UCSD-AML1 (cell line): Measurements from ENCODE around the gene MLPH.

Experiments used
- DNase-seq: peaks from one replicate; lab custom pipeline; 2025; ENCODE audit not compliant: unreplicated experiment; lab: John Stamatoyannopoulos, UW

The MLPH gene, protein sequence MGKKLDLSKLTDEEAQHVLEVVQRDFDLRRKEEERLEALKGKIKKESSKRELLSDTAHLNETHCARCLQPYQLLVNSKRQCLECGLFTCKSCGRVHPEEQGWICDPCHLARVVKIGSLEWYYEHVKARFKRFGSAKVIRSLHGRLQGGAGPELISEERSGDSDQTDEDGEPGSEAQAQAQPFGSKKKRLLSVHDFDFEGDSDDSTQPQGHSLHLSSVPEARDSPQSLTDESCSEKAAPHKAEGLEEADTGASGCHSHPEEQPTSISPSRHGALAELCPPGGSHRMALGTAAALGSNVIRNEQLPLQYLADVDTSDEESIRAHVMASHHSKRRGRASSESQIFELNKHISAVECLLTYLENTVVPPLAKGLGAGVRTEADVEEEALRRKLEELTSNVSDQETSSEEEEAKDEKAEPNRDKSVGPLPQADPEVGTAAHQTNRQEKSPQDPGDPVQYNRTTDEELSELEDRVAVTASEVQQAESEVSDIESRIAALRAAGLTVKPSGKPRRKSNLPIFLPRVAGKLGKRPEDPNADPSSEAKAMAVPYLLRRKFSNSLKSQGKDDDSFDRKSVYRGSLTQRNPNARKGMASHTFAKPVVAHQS

DNA sequence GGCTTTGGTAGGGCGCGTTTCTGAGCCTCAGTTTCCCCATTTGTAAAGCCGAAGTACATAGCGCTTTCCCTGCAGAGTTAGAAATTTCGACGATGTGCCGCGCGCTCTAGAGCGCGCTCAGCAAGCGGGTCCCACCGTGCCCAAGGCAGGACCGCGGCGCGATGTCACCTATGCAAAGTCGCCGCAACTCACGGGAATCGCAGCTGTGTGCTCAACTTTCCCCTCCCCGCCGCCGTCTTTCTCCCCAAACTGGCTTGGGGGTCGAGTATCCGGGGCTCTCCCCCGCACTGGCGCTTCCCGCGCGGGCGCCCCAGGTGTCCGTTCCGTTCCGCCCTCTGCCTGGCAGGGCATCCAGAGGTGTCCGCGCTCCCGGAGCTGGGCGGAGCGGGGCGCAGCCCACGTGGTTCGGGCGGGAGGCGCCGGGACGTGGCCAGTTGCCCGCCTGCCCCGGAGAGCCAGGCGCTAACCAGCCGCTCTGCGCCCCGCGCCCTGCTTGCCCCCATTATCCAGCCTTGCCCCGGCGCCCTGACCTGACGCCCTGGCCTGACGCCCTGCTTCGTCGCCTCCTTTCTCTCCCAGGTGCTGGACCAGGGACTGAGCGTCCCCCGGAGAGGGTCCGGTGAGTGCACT lies at the start of gene MLPH:
MLPH (plus strand) TSS at position 433 of the 630 bp plus-strand sequence. CDS start 6,176 bp downstream, outside the sequence.
- DNase-seq = no peak

DNA sequence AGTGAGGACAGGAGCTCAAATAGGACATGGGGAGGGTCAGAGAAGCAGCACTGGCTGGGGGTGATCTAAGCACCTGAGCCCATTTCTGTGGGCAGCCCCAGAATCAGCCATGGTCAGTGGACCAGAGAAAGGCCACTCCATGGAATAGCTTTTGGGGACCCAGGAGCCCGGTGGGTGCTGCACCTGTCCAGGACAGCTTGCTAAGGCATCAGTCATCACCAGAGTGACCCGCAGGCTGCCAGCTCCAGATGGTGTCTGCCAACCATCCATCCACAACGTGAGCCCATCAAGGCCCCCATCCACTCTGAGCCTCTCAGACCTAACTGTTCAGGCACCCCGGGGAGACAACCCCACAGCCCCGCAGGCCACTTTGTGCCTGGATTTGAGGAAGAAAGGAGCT lies 49.5 kb upstream of the MLPH start:
- no peak for DNase-seq

DNA sequence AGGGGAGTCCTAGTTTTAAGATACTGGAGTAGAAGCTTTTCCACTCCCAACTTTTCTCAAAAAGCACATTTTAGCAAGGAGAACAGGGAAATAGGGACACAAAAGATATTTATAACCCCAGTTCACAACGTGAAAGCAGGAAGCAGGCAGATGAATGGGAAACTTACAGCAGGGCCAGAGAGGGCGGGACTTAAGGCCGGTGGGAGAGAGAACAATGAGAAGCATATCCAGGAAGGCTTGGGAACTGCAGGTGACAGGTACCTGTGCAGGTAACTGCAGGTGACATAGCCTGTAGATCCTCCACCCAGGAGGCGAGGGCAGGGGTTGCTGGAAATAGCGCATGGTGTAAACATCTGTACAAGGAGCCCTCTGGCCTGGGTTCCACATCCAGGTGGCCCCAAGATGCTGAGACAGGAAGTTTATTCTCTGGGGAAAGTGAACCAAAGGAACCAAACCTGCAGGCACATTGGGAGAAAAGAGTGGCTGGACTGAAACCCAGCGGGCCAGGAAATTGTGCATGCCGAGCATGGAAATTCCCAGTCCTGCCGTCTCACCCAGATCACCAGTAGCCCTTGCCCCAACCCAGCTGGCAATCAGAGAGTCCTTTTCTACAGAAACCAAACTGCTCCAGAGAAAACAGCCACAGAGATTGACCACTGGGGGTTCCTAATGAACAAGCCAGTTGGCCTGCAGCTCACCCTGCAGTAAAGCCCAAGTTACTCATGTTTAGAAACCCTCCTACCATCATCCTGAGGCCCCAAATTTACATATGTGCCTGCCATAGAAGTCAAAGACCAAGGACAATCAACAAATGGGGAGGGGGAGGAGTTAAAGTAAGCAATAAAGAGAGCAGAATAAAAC lies 48.7 kb upstream of the MLPH start:
- no peak for DNase-seq

DNA sequence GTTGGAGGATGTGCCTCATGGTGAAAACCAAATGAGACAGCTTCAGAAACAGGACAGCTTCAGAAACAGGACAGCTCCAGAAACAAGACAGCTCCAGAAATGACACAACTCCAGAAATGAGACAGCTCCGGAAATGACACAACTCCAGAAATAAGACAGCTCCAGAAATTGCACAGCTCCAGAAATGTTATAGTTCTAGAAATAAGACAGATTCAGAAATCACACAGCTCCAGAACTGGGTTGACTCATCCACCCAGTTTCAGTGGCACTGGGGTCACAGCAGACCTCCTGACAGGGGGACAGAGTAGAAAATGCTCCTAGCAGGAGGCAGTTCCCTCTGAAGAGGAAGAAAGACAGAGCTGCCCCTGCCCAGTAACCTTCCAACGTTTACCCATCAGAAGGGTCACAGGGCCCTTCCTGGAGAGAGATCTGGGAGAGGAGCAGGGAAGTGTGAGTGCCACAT lies 46.2 kb upstream of the MLPH start:
- DNase-seq = no peak

DNA sequence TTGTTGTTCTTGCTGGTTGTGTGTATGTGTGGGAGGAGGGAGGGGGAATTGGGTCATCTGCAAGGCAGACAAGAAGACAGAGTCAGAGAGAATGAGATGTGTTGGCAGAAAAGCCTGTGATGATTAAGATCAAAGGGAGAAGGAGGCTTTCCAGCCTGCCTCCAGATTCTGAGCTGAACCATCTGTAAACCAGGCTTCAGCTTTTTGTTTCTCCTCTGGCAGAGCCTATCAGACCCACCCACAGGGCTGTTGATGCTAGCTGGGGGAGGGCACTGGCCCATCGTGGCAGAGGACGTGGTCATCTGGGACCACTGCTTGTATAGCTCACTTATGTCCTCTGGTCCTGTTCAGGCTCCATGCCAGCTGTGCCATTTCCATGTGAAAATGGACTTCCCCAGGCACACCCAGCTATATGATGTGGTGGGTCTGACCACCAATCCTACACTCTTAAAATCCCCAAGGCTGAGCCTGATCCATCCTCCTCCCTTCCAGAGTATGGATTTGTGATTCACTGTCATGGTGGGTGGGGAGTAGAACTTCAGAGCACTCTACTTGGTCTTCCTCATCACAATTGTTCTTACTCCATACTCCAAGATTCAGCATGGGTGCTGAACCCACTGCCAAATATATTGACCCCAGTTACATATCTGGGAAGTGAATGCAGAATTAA lies 45.3 kb upstream of the MLPH start:
- no peak for DNase-seq

DNA sequence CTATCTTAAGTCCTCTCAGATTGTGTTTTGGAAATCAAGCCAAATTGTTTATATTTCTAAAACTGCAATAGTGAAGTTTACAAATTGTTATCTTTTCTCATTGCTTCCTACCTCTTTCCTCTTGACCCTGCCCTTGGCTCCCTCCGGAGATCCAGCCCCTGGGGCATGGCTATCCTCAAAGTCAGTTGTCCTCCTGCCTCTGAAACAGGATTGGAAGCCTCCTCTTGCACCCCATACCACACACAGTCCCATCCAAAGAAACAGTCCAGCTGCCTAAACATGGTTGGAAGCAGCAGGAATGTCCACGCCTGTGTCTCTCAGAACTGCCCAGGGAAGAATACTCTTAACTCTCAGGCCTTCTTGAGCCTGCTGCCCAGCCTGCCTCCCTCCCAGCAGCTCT lies 43.0 kb upstream of the MLPH start:
- DNase-seq = no peak

DNA sequence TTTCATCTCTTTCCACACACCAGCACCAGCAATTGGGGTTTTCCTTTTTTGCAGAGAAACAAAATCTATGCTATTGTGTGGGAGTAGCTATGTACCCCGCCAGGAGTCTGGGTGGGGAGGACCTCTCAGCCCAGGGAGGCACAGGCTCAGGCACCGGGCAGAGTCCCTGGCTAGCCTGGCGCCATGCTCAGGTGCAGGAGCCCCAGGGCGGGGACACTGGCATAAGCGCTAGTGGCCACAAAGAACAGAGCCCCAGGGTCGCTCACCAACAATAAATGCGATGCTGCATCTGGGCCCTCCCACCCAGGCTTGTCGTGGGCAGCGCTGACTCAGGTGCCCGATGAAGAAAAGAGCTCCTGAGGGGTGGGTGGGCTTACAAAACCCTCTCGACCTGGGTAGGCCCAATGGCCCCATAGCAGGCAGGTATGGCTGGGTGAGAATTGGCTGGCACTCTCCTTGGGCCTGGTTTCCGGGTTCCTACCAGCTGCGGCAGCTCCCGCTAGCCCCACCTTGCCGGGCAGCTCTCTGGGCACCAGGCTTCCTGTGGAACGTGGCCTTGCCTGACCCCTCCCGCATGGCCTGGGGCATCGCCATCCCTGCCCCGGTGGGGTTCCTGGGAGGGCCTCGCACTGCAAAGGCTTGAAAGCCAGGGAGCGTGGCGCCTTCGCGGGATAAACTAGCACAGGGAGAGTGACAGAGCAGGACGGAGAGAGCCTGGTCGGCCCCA lies 41.3 kb upstream of the MLPH start:
- no peak for DNase-seq

DNA sequence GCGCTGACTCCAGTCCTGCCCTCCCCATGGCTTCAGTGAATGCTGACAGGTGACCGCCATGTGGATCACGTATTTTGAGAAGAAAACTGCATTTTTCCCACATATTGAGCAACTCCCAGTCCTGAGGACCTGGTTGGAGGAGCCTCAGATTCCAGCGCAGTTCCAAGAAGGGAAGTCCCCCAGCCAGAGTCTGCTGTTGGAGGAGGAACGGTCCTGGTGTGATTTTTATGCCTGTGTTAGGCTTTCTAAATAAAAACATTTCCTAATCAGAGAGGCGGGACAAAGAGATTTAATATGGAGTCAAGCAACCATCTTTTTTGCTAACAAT lies 40.7 kb upstream of the MLPH start:
- DNase-seq = no peak

DNA sequence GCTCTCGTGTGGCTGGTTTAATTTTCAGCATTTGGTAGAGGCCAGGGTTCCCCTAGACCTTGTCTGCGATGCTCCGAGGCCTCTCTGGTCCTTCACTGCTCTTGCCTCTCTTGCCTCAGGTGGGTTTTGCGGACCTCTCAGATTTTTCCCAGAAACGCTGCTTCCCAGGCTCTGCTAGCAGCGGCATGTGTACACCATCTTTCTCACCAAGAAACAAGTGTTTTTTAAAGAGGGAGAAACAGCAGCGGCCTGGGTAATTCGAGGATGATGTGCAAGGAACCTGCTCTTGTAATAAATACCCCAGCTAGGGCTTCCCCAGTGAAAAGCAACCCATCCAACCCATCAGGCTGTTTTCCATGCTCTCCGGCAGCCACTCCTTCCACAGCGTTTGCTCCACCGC lies 39.6 kb upstream of the MLPH start:
- no peak for DNase-seq

DNA sequence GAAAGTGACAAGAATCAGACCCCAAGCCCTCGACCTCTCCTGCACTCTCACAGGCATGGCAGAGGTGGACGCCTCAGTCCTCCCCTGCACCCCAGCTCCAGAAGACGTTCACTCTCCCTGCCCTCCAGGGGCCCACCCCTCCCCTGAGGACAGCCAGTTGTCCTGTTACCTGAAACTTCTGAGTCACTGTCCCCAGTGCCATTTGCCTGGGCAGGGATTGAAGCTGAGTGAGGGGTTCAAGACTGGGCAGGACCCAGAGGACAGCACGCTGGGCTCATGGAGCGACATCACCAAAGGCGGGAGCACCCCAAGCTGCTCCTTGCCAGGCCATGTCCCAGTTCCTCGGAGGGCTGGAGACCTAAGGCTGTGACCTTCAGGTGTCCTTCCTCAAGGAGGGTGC lies 38.9 kb upstream of the MLPH start:
- no peak for DNase-seq

DNA sequence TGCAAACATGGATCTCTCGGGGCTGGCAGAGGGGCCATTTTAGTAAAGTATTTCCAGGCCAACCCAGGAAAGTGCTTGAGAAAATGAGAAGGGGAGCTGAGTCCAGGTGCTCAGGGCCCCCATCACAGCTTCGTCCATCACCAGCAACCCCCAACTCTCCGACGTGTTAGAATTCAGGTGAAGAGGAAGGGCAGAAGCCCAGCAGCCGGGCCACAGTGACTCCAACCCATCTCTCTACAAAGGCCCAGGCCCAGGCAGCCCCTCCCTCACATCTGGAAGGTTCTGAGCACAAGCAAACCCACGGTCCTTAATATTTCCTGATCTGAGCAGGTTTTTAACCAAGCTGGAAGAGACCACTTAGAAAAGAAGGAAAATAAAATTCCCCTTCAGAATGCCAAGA lies 38.4 kb upstream of the MLPH start:
- DNase-seq = no peak

DNA sequence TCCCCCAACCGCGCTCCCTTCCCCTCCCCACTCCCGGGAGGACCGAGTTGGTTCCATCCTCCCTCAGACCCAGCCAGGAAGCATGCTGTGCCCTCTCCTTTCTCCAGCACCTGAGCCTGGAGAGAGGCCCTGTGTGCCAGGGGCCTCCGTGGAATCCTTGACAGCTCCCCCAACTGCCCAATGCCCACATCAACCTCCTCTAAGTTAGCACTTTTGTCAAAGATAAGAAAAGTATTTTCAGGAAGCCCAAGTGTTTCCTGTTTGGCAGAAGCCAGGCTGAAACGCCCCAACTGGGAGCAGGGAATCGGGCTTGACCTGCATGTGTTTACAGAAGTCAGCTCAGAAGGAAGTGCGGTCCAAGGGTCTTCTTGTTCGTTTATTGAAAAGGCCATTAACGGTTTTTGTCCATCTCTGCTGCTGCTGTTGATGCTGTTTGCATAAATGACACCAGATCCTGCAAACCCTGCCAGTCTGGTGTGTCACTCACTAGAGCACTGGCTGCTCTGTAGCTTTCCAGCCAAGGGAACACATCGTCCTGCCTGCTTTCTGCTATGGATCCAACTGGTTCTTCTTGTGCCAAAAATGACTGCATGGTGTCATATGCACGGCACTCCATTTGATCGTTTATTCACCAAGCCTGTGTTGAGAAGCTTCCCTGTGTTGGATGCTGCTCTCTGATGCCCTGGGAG lies 37.7 kb upstream of the MLPH start:
- DNase-seq = peak; percentile 60

DNA sequence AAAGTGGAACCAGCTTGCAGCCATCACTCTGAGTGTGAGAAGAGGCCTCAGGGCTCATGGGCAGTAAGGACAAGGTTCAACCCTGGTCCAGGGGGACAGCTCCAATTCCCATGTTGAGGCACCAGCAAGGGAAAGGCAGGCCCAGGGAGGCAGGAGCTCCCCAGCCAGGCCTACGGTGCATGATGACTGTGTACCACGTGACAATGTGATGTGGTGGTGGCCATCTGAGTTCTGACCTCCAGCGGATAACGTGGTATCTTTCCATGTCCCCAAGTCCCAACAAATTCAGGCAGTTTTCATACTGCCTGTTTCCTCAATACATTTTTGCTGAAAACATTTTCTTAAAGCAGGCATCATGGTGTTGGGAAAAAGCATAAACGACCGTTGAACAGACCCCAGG lies 36.9 kb upstream of the MLPH start:
- DNase-seq = no peak

DNA sequence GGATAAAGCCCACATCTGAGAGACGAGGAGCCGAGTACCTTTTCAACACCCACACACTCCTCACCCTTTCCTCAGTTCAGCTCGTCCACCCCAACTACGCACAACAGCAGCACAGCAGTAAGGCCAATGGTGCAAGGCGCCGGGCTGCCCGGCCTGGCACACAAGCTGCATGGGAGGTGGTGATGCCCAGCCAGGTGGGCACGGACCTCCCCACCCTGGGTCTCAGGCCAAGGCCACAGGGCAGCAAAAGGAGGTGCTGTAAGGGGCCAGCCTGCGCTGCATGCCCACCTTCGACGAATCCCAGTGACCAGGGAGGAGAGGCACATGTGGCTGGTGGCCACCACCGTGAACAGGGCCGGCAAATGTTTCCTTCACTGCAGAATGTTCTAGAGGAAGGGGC lies 36.5 kb upstream of the MLPH start:
- DNase-seq = no peak

DNA sequence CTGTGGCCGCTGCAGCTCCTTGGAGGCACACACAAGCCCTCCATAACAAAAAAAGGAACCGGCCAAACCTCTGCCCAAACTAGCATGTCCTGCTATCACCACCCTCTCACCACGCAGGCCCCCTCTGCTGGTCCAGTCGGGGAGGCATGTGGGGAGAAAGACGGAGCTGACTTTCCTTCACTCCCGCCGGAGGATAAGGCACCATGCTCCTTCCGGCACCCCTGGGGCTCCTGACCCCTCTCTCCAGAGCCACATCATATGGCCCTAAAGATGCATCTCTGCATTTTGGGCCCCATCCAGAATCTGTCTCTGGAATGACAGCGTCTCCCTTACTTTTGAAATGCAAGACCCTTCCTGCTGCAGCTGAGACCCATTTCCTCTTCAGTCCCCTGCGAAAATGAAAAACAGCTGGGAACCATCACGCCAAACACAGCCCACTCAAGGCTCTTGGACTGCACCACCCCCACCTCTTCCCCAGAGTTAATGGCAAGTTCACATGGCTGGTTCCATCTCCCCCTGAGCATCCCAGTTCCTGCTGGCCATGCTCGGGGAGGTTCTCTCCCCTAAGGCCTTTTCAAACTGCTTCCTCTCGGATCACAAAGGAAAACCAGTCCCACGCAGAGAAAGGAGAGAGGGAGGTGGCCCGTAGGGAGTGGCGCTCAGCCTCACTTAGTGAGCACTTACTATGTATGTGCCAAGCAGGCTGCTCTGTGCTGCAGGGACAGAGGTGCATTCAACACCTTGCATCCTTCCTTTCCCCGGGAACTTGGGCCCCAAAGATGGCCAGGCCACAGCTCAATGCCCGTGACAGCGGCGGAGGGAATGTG lies 35.2 kb upstream of the MLPH start:
- no peak for DNase-seq

DNA sequence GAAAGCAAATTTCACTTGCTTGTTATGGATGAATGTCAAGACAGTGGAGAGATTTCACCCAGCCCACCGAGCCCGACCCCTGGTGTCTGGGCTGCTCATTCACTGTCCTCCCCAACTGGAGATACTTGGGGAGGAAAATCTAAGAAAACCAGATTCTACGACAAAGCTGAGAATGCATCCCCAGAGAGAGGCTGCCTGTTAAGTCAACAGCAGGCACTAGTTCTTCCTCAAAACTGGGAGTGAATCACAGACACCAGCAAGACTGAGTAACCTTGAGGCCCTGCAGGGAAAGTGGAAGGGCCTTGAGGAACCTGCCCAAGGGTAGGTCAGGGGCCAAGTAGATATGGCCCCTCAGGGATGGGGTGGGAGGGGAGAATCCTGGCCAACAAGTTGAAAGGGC lies 34.2 kb upstream of the MLPH start:
- no peak for DNase-seq

DNA sequence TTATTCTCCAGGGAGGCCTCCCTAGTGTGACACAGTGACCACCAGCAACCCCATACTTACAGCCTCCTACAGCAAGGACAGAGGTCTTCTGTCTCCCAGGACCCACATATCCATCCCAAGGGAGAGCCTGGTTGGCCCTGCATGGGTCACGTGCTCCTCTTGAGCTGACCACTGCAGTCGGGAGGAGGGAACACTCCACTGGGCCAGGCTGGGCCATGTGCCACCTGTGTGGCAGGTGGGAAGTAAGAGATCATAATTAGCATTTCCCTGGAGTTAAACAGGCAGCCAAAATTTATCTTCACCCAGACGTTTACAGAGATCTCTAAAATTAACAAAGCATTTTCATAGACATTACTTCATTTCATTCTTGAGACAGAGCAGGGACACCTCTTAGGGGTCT lies 33.4 kb upstream of the MLPH start:
- DNase-seq = no peak

DNA sequence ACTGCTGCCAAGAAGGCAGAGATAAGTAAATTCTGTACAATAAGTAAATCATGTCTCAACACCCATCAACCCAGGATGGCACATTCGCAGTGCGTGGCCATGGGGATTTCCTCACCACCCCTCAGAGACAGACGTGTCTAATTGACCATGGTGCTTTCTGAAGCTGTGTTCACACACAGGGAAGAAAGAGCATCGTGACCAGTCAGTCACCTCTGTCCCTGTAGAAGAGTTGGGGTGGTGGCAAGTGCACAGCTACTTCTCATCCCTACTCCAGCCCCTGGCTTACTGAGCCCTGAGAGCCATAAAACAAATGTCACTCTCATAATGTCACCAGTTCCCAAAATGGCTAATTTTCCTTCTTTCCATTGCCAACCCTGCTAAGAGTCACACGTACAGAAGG lies 31.3 kb upstream of the MLPH start:
- DNase-seq = no peak
